Astrocyte (in vitro differentiated cells and primary cell): ENCODE results near the gene MRPL53. TPM values are rescaled to one million over a fixed set of nuclear protein-coding genes. Genes with fewer than 3 reads are reported as not detected.

ENCODE experiments used
- DNase-seq: peaks from one replicate; pipeline ENCODE4 v3.0.0-alpha.2; 2010; ENCODE audit warnings: low read depth
- FAIRE-seq: peaks from 2 replicates; lab custom pipeline; 2011; peaks lifted over from hg19 to GRCh38; lab: Jason Lieb, UNC
- H2AFZ ChIP-seq: 2 replicates; pipeline ENCODE4 v1.6.0; 2012; ENCODE audit warnings: low read depth, low read length, inconsistent platforms
- H3K27ac ChIP-seq: 2 replicates; pipeline ENCODE4 v1.5.1; 2011; ENCODE audit warnings: low read depth, low read length, inconsistent platforms
- H3K27me3 ChIP-seq: 2 replicates; pipeline ENCODE4 v1.6.0; 2011; ENCODE audit warnings: low read length, inconsistent platforms; ENCODE audit not compliant: insufficient read depth
- H3K36me3 ChIP-seq: 2 replicates; pipeline ENCODE4 v1.5.1; 2011; ENCODE audit warnings: low read length, inconsistent platforms; ENCODE audit not compliant: insufficient read depth
- H3K4me1 ChIP-seq: 2 replicates; pipeline ENCODE4 v1.5.1; 2011; ENCODE audit warnings: low read length, inconsistent platforms; ENCODE audit not compliant: insufficient read depth
- H3K4me2 ChIP-seq: 2 replicates; pipeline ENCODE4 v1.6.0; 2012; ENCODE audit warnings: low read length, inconsistent platforms
- H3K4me3 ChIP-seq: 2 replicates; pipeline ENCODE4 v1.5.1; 2011; ENCODE audit warnings: low read depth, mild to moderate bottlenecking, low read length, inconsistent platforms; ENCODE audit not compliant: insufficient read depth
- H3K79me2 ChIP-seq: 2 replicates; pipeline ENCODE4 v1.6.0; 2012; ENCODE audit warnings: mild to moderate bottlenecking, low read length, inconsistent platforms; ENCODE audit not compliant: insufficient read depth
- H3K9ac ChIP-seq: 2 replicates; pipeline ENCODE4 v1.6.0; 2012; ENCODE audit warnings: mild to moderate bottlenecking, low read length, inconsistent platforms
- H3K9me3 ChIP-seq: 2 replicates; pipeline ENCODE4 v1.5.1; 2012; ENCODE audit warnings: low read depth, mild to moderate bottlenecking, low read length, inconsistent platforms; ENCODE audit not compliant: insufficient read depth
- H4K20me1 ChIP-seq: 2 replicates; pipeline ENCODE4 v1.6.0; 2012; ENCODE audit warnings: low read length, inconsistent platforms; ENCODE audit not compliant: insufficient read depth
- H3K27ac Mint-ChIP-seq: one replicate; pipeline ENCODE4 v1.8.0; 2021; ENCODE audit warnings: mild to moderate bottlenecking, mixed read lengths; ENCODE audit not compliant: unreplicated experiment
- H3K27me3 Mint-ChIP-seq: one replicate; pipeline ENCODE4 v1.8.0; 2021; ENCODE audit warnings: low read depth, mixed read lengths; ENCODE audit not compliant: unreplicated experiment
- H3K36me3 Mint-ChIP-seq: one replicate; pipeline ENCODE4 v1.8.0; 2021; ENCODE audit warnings: low read depth, mixed read lengths; ENCODE audit not compliant: unreplicated experiment
- H3K4me1 Mint-ChIP-seq: one replicate; pipeline ENCODE4 v1.8.0; 2021; ENCODE audit warnings: low read depth, mixed read lengths; ENCODE audit not compliant: unreplicated experiment
- H3K4me3 Mint-ChIP-seq: one replicate; pipeline ENCODE4 v1.8.0; 2021; ENCODE audit warnings: mild to moderate bottlenecking, moderate library complexity, mixed read lengths; ENCODE audit not compliant: unreplicated experiment
- H3K9me3 Mint-ChIP-seq: one replicate; pipeline ENCODE4 v1.8.0; 2021; ENCODE audit warnings: mild to moderate bottlenecking, mixed read lengths; ENCODE audit not compliant: unreplicated experiment
- EZH2 ChIP-seq: IDR thresholded peaks from 2 replicates; pipeline ENCODE4 v1.6.1; 2012; ENCODE audit warnings: mild to moderate bottlenecking, low read length, inconsistent platforms; ENCODE audit not compliant: insufficient read depth
- total RNA-seq: library from RNA; stranded (reverse); gene quantifications from 2 replicates; pipeline ENCODE4 v1.2.1, GENCODE V29; 2021
- TF ChIP-seq, protein P1 (sequence below): IDR thresholded peaks from 2 replicates; pipeline ENCODE4 v1.5.1; 2011; ENCODE audit warnings: low read depth, mild to moderate bottlenecking, inconsistent platforms, low read length, moderate library complexity; ENCODE audit not compliant: insufficient read depth

Gene MRPL53
- total RNA-seq, 1 donor from 2014 or later = 50.6 TPM

DNA sequence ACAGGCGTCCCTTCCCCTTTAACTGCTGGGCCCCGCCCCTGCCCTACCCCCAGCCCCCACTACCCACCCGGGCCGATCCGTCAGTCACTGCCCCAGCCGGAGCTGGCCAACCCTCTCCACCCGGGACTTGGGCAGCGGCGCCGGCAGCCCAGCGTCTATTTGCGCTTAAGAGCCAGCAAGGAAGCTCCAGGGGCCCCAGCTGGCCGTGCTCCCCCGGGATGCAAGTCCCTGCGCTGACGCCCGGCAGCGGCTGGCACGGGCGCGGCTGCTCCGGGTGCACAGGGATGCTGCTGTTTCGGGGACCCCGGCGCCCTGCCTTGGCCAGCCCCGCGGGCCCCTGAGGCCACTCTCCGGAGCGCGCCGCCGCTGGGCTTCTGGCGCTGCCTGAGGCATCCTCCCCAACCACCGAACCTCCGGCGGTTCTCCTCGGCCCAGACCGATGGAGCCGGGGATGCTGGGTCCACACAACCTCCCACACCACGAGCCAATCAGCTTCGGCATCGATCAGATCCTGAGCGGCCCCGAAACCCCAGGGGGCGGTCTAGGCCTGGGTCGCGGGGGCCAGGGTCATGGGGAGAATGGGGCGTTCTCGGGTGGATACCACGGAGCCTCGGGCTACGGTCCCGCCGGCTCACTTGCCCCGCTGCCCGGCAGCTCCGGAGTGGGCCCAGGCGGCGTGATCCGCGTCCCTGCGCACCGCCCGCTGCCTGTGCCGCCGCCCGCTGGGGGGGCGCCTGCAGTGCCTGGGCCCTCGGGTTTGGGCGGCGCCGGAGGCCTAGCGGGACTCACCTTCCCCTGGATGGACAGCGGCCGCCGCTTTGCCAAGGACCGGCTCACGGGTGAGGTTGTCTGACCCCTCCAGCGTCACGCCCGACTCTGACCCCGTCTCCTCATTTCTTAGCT, 42.1 kb upstream of the MRPL53 start, which contains the start of gene TLX2:
Gene TLX2, plus strand, starts transcription at position 83 of the 903 bp plus-strand sequence. Its CDS starts 357 bp downstream, at position 440.
- Histone ChIP-seq H4K20me1 (peaks cover 6% of the 10 kb centered on the region), H3K9ac (no peak within 1 kb of the TSS), H3K27ac (no peak within 1 kb of the TSS), H3K9me3 (no peaks in the 10 kb centered on the region), H3K4me3 (no peak within 1 kb of the TSS), H3K4me2 (no peak within 1 kb of the TSS), H3K4me1 (peaks cover 11% of the 10 kb centered on the region), H3K27me3 (peaks cover 88% of the 10 kb centered on the region), H3K36me3 (no peaks in the 10 kb centered on the region), H2AFZ (no peak within 1 kb of the TSS), H3K79me2 (no peaks in the 10 kb centered on the region)
- Mint-ChIP-seq H3K27ac (no peak within 1 kb of the TSS), H3K36me3 (no peaks in the 10 kb centered on the region), H3K4me3 (no peak within 1 kb of the TSS), H3K4me1 (no peaks in the 10 kb centered on the region), H3K27me3 (peaks cover 78% of the 10 kb centered on the region), H3K9me3 (peaks cover 8% of the 10 kb centered on the region)
- DNase-seq (no peak), FAIRE-seq (no peak)
- TF ChIP-seq EZH2 = peak; percentile 82
- TF ChIP-seq, protein P1, sequence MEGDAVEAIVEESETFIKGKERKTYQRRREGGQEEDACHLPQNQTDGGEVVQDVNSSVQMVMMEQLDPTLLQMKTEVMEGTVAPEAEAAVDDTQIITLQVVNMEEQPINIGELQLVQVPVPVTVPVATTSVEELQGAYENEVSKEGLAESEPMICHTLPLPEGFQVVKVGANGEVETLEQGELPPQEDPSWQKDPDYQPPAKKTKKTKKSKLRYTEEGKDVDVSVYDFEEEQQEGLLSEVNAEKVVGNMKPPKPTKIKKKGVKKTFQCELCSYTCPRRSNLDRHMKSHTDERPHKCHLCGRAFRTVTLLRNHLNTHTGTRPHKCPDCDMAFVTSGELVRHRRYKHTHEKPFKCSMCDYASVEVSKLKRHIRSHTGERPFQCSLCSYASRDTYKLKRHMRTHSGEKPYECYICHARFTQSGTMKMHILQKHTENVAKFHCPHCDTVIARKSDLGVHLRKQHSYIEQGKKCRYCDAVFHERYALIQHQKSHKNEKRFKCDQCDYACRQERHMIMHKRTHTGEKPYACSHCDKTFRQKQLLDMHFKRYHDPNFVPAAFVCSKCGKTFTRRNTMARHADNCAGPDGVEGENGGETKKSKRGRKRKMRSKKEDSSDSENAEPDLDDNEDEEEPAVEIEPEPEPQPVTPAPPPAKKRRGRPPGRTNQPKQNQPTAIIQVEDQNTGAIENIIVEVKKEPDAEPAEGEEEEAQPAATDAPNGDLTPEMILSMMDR = no peak

GRCh38 chr2:74513605-74514367, 41.3 kb upstream of the MRPL53 start:
- H3K4me1 ChIP-seq = peaks cover 11% of the 10 kb centered on the region
- no peaks in the 10 kb centered on the region for H3K36me3 ChIP-seq
- H3K4me2 ChIP-seq = no peak overlapping the region
- peaks cover 81% of the 10 kb centered on the region for H3K27me3 ChIP-seq
- no peak overlapping the region for H3K27ac ChIP-seq
- no peaks in the 10 kb centered on the region for H3K9me3 ChIP-seq
- Mint-ChIP-seq H3K27ac (no peak overlapping the region), H3K4me1 (no peaks in the 10 kb centered on the region), H3K27me3 (peaks cover 71% of the 10 kb centered on the region), H3K4me3 (no peak overlapping the region), H3K9me3 (peaks cover 8% of the 10 kb centered on the region), H3K36me3 (no peaks in the 10 kb centered on the region)
- H3K4me3 ChIP-seq = no peak overlapping the region
- H2AFZ ChIP-seq = no peak overlapping the region
- peaks cover 6% of the 10 kb centered on the region for H4K20me1 ChIP-seq
- DNase-seq = no peak
- H3K9ac ChIP-seq = no peak overlapping the region
- no peak for FAIRE-seq
- H3K79me2 ChIP-seq = no peaks in the 10 kb centered on the region
- peak; percentile 78 for TF ChIP-seq EZH2
- TF ChIP-seq, protein P1 = no peak
